Measurements from ENCODE around the gene DCTN2. TPM values are rescaled to one million over a fixed set of nuclear protein-coding genes. Genes with fewer than 3 reads are reported as not detected.
A peak's percentile ranks its signal among the peaks of the same experiment; 100 is the strongest.

The DCTN2 gene
- total RNA-seq, 1 donor from 2014 or later: 90.7 TPM

DNA sequence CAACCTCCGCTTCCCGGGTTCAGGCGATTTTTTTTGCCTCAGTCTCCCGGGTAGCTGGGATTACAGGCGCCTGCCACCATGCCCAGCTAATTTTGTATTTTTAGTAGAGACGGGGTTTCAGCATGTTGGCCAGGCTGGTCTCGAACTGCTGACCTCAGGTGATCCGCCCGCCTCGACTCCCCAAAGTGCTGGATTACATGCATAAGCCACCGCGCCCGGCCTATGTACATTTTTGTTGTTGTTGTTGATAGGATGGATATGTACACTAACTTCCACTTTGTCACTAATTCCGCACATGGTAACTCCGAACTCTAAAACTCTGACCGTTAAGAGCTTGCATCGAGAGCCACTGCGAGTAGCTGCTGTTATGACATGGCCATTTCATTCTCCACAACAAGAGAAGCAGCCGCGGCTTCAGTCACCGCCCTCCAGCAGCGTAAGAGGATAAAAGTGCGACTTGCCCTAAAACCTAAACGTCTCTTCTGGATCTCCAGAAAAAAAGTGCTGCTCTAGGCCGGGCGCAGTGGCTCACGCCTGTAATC, 59.9 kb downstream of the DCTN2 start:
- Histone ChIP-seq H3K27ac (peak overlapping the region; percentile 71), H3K27me3 (no peaks in the 10 kb centered on the region), H3K4me1 (peaks cover 8% of the 10 kb centered on the region), H3K9me3 (no peaks in the 10 kb centered on the region), H3K36me3 (peaks cover 31% of the 10 kb centered on the region), H3K4me3 (peak overlapping the region; percentile 87)
- no peak for DNase-seq
- no peak for ATAC-seq
- intact Hi-C loops (cut with DNase I): no loop called here
- TF ChIP-seq, protein P1, sequence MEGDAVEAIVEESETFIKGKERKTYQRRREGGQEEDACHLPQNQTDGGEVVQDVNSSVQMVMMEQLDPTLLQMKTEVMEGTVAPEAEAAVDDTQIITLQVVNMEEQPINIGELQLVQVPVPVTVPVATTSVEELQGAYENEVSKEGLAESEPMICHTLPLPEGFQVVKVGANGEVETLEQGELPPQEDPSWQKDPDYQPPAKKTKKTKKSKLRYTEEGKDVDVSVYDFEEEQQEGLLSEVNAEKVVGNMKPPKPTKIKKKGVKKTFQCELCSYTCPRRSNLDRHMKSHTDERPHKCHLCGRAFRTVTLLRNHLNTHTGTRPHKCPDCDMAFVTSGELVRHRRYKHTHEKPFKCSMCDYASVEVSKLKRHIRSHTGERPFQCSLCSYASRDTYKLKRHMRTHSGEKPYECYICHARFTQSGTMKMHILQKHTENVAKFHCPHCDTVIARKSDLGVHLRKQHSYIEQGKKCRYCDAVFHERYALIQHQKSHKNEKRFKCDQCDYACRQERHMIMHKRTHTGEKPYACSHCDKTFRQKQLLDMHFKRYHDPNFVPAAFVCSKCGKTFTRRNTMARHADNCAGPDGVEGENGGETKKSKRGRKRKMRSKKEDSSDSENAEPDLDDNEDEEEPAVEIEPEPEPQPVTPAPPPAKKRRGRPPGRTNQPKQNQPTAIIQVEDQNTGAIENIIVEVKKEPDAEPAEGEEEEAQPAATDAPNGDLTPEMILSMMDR (IDR thresholded peaks at IDR 0.05): no peak

DNA sequence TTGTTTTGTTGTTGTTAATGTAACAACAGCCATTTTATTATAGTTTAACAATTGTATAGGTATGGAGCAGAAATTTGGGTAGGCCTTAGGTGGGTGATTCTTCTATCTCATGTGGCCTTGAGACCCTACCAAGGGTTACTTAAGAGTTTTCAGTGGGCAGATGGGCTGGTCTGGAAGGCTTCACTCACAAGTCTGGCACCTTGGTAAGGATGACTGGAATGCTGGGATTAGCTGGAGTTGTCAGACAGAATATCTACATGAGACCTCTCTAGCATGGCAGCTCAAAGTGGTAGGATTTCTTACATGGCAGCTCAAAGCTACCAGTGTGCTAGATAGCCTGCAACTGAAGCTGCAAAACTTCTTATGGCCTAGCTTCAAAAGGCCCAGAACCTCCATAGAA, 61.3 kb downstream of the DCTN2 start:
- intact Hi-C loops (cut with DNase I): no loop called here

DNA sequence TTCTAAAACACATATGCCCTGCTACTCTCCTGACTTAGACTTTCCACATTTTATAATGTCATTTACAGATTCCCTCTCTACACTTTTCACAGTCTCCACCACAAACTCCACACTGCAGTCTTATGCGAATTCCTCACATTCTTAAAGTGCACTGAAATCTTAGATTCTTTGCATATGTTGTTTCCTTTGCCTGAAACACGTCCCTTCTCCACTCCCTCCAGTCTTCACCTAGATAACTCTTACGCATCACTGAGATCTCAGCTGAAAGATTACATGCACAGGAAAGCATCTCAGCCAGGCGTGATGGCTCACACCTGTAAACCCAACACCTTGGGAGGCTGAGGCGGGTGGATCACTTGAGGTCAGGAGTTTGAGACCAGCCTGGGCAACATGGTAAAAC, 63.5 kb downstream of the DCTN2 start:
- TF ChIP-seq, protein P1 (IDR thresholded peaks at IDR 0.05): no peak
- no peak for DNase-seq

More for the DNA sequence above, 61.3 kb downstream of the DCTN2 start:
- H3K27ac ChIP-seq: no peak overlapping the region
- H3K4me3 ChIP-seq: no peak overlapping the region
- no peaks in the 10 kb centered on the region for H3K9me3 ChIP-seq
- H3K4me1 ChIP-seq: peaks cover 8% of the 10 kb centered on the region
- ATAC-seq (no peak), DNase-seq (no peak)
- peaks cover 17% of the 10 kb centered on the region for H3K36me3 ChIP-seq
- TF ChIP-seq, protein P1 (IDR thresholded peaks at IDR 0.05): no peak
- H3K27me3 ChIP-seq: no peaks in the 10 kb centered on the region

DNA sequence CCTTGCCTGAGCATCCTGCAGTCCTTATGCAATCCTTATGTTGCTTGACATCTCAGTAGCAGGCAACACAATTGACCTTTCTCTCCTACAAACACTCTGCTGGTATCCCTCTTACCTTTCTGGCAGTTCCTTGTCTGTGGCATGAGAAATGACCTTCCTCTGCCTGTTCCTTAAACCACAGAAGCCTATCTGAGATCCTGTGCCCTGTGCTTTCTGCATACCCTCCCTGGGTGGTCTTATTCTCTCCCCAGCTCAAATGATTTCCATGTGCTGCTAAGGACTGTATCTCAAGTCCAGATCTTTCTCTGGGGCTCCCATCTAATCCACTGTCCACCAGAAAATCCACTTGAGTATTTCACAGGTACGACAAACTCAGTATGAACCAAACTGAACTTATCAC, 65.3 kb downstream of the DCTN2 start:
- intact Hi-C loops (cut with DNase I): no loop called here
- TF ChIP-seq, protein P1 (IDR thresholded peaks at IDR 0.05): no peak
- Histone ChIP-seq H3K27ac (no peak overlapping the region), H3K4me3 (no peak overlapping the region), H3K36me3 (no peaks in the 10 kb centered on the region), H3K9me3 (no peaks in the 10 kb centered on the region), H3K4me1 (peaks cover 3% of the 10 kb centered on the region), H3K27me3 (no peaks in the 10 kb centered on the region)
- ATAC-seq (no peak), DNase-seq (no peak)

More for the DNA sequence above, 63.5 kb downstream of the DCTN2 start:
- Histone ChIP-seq H3K27ac (no peak overlapping the region), H3K36me3 (no peaks in the 10 kb centered on the region), H3K4me1 (peaks cover 3% of the 10 kb centered on the region), H3K27me3 (no peaks in the 10 kb centered on the region), H3K9me3 (no peaks in the 10 kb centered on the region), H3K4me3 (no peak overlapping the region)
- intact Hi-C loops (cut with DNase I): no loop called here
- ATAC-seq: no peak

Small RNAs within 50 kb of the gene (microRNA-seq; reads per million reads assigned to microRNA genes)
- not detected for gene MIR616 (ENCODE audit: borderline microRNAs expressed)
- gene MIR6758 (ENCODE audit: borderline microRNAs expressed): not detected

Other genes starting within 250 kb of the DCTN2 start
- 81.0 TPM for gene R3HDM2, start 116.1 kb downstream of the DCTN2 start, total RNA-seq
- not detected for gene INHBC, start 112.4 kb downstream of the DCTN2 start, total RNA-seq
- not detected for gene INHBE, start 91.9 kb downstream of the DCTN2 start, total RNA-seq
- gene GLI1, start 87.4 kb downstream of the DCTN2 start, total RNA-seq: 1.4 TPM
- 37.7 TPM for gene ARHGAP9, start 67.3 kb downstream of the DCTN2 start, total RNA-seq
- gene MARS1, start 59.1 kb downstream of the DCTN2 start, total RNA-seq: 141 TPM
- gene DDIT3, start 26.7 kb downstream of the DCTN2 start, total RNA-seq: 47.3 TPM
- gene MBD6, start 24.4 kb downstream of the DCTN2 start, total RNA-seq: 85.8 TPM
- gene KIF5A, start 2.9 kb upstream of the DCTN2 start, total RNA-seq: 0.14 TPM
- 31.0 TPM for gene PIP4K2C, start 44.0 kb upstream of the DCTN2 start, total RNA-seq
- 26.0 TPM for gene DTX3, start 57.6 kb upstream of the DCTN2 start, total RNA-seq
- gene ARHGEF25, start 64.2 kb upstream of the DCTN2 start, total RNA-seq: 16.3 TPM
- 0.93 TPM for gene B4GALNT1, start 86.0 kb upstream of the DCTN2 start, total RNA-seq
- gene OS9, start 146.9 kb upstream of the DCTN2 start, total RNA-seq: 263 TPM
- 5.4 TPM for gene AGAP2, start 191.6 kb upstream of the DCTN2 start, total RNA-seq
- 39.9 TPM for gene TSPAN31, start 197.8 kb upstream of the DCTN2 start, total RNA-seq
- gene CDK4, start 205.1 kb upstream of the DCTN2 start, total RNA-seq: 77.6 TPM
- gene MARCHF9, start 207.9 kb upstream of the DCTN2 start, total RNA-seq: 21.2 TPM
- 2.0 TPM for gene CYP27B1, start 219.9 kb upstream of the DCTN2 start, total RNA-seq
- gene METTL1, start 224.9 kb upstream of the DCTN2 start, total RNA-seq: 26.9 TPM
- gene EEF1AKMT3, start 225.4 kb upstream of the DCTN2 start, total RNA-seq: 8.0 TPM
- 24.3 TPM for gene TSFM, start 235.6 kb upstream of the DCTN2 start, total RNA-seq